ENCODE data around the gene OR51E2.

Gene OR51E2

DNA sequence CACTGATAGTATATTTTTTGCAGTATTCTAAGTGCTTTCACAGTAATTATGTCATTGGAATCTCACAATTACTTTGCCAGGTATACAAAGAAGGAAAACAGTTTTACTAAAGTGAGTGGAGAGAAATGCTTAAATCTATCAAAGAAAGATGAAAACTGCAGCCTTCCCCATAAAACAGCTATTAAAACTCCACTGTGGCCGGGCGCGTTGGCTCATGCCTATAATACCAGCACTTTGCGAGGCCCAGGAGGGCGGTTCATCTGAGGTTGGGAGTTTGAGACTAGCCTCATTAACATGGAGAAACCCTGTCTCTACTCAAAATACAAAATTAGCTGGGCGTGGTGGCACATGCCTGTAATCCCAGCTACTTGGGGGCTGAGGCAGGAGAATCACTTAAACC is 34.8 kb downstream of the OR51E2 start:
- no peak for DNase-seq

GRCh38 chr11:4658629-4659445 is 38.8 kb downstream of the OR51E2 start:
- no peak for DNase-seq

DNA sequence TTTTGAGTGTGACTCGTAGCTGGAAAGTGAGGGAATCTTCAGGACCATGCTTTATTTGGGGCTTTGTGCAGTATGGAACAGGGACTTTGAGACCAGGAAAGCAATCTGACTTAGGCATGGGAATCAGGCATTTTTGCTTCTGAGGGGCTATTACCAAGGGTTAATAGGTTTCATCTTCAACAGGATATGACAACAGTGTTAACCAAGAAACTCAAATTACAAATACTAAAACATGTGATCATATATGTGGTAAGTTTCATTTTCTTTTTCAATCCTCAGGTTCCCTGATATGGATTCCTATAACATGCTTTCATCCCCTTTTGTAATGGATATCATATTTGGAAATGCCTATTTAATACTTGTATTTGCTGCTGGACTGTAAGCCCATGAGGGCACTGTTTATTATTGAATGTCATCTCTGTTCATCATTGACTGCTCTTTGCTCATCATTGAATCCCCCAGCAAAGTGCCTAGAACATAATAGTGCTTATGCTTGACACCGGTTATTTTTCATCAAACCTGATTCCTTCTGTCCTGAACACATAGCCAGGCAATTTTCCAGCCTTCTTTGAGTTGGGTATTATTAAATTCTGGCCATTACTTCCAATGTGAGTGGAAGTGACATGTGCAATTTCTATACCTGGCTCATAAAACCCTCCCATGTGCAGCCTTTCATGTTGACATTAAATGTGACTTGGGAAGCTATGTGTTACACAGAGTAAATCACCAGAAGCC is 42.9 kb downstream of the OR51E2 start:
- no peak for DNase-seq

DNA sequence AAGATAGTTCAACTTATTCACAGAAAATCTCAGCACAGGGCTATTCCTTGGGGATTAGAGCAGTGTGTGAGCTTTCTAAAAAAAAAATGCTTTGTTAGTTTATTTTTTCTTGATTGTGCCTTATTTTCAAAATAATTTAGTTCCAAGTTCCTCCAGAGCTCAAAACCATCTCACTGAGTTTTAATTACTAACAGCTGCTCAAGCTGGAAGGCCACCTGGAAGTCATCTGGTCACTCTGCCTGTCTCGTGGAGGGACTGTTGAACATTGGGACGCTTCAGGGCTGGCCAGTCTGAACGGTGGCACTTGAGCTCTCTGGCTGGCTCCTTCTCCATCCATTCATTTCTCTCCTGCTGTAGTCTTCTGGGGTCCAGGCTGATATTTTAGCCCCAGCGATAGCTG is 49.9 kb downstream of the OR51E2 start:
- no peak for DNase-seq

DNA sequence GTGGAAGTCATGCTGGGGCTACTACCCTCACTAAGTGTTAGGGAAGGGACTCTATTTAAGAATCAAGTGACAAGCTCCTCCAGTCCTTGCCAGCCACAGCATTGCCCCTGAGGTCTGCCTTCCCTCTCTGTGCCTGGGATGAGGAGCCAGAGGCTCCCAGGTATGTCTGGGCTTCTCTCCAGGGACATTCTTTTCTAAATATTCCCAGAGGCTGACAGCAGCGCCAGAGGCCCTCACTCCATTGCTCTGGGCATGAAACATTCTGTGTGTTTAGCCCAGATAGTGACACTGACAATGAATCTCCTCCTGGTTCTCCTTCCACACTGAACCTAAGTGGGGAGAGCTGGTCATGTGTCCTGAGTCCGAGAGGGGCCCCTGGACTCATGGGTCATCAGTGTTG is 51.7 kb downstream of the OR51E2 start:
- no peak for DNase-seq

DNA sequence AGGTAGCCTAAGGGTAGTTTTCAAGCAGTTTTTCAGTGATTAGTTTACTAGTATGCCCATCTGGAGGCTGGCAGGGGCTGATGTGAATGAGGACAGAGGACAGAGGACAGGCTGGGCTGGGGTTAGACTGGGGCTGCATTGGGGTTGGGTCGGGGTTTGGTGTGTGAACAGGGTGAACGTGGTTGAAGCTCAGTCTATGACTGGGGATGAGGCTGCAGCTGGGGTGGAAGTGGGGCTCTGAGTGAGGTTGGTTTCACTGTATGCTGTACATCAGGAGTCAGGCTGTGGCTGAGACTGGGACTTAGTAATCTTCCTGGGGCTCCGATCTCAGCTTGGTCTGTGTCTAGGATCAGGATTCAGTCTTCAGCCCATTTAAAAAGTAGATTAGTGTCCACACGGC is 53.4 kb downstream of the OR51E2 start:
- no peak for DNase-seq

DNA sequence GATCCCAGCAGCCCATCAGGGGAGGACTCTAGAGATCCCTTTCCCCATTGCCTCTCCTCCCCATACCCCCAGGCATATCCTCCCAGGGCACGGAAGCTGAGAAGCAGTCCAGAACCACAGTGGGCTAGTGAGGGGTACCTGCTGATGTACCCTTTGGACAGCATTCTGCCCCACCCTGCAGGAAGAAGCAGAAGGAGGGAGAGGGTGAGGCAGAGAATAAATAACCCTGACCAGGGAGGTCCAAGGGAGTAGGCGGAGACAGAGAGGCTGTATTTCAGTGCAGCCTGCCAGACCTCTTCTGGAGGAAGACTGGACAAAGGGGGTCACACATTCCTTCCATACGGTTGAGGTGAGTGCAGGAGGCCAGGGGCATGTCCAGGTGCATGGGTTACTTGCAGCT is 54.0 kb downstream of the OR51E2 start, which contains the start of gene OR51E1:
Gene OR51E1 (plus strand): TSS at position 301 of the 400 bp plus-strand sequence. CDS start 8,545 bp downstream, outside the sequence.
- DNase-seq, result no peak

DNA sequence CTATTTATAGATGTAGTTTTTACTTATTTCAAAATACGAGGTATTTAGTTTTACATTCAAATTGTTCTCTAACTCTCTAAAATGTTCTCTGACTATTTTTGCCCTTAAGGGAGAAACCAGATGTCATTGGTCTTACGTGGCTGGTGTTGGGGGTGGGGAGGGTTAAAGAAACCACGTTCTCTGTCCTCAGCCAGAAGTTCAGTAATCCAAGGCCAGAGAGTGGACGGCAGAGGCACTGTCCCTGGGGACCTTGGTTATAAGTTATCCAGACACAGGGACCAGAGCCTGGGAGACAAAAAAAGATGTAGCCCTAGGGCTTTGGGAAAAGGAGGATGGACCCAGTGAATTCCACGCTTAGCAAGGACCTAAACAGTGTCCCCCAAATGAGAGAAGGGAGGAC is 54.6 kb downstream of the OR51E2 start:
- DNase-seq, result no peak

- DNase-seq, result no peak
These were observed 55.6 kb downstream of the OR51E2 start for GRCh38 chr11:4642043-4642442.

DNA sequence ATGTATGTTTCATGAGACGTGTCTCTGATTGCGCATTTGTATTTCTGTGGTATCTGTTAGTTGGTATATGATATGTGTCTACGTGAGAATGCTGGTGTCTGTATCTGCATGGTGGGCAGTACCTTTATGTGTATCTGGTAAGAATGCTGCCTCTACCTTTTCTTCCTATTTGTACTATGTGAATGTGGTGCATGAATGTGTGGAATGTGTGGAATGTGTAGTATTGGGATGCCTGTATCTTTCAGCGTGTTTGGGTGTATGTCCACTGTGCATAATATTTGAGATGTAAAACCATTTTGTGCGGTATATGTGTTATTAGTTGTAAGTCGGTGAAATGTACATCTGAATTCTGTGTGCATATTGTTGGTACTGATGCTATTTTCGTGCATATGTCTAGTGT is 56.2 kb downstream of the OR51E2 start:
- DNase-seq, result no peak

DNA sequence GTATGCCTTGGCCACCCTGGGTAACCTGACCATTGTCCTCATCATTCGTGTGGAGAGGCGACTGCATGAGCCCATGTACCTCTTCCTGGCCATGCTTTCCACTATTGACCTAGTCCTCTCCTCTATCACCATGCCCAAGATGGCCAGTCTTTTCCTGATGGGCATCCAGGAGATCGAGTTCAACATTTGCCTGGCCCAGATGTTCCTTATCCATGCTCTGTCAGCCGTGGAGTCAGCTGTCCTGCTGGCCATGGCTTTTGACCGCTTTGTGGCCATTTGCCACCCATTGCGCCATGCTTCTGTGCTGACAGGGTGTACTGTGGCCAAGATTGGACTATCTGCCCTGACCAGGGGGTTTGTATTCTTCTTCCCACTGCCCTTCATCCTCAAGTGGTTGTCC is 57.7 kb downstream of the OR51E2 start:
- DNase-seq, result no peak

- no peak for DNase-seq
These were observed 60.0 kb downstream of the OR51E2 start for GRCh38 chr11:4637662-4638047.

DNA sequence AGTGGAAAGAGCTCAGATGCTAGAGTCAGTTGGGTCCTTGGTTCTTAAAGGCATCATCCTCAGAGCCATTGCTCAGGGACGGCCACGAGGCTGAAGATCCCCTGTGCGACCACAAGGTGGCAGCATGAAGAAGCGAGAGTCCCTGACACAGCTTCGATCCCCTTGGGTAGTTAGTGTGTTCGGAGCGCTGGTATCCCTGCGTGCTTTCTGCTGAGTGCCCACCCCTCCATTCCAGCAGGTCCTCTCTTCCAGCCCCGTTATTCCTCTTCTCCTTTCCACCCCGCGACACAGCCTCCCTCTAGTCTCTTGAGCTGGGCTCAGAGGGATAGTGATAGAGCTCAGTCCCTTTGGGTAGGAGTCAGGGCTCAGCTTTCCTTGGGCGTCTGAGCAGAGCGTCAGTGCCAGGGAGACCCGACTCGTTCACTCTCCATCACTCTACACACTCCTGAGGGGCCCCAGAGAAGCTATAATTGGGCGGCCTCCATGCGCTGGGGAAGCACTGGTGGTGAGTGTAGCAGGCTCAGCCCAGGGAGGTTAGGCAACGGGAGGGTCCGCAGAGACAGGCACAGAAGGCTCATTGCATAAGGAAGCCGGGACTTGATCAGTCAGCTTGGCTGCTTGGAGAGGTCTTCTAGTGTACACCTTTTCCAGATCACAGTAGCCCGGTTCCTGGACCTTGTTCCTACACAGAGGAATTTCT is 60.5 kb downstream of the OR51E2 start, which contains the start of gene OR51D1:
Gene OR51D1 (plus strand): TSS at position 516 of the 700 bp plus-strand sequence. CDS start 2,314 bp downstream, outside the sequence.
- DNase-seq, result no peak

- DNase-seq, result no peak
These were observed 61.5 kb downstream of the OR51E2 start for GRCh38 chr11:4636136-4636535.
